GM12878 (cell line): ENCODE measurements around the gene COG4. TPM values are rescaled to one million over a fixed set of nuclear protein-coding genes. Genes with fewer than 3 reads are reported as not detected.
"Not testable (repeated sequence)": the region's sequence is repeated elsewhere in the genome, so short reads cannot be mapped to it uniquely, and the experiment has no call there.

Experiments
- ATAC-seq: fragments of 200-7000 bp; cut with Tn5 transposase; 3 replicates; pipeline ENCODE4 v1.9.1; 2020; ENCODE audit warnings: mild to moderate bottlenecking, moderate library complexity
- BruUV-seq: library from RNA; stranded (reverse); fragments of 400-500 nt; replicated peaks from 2 replicates; lab custom pipeline; 2021; lab: Mats Ljungman, UMichigan
- CTCF ChIA-PET: fragments of 300-600 bp; sonication (Branson Sonifier 250); formaldehyde crosslinking; extraction: SDS; loops from one replicate; lab custom pipeline; 2021; ENCODE audit warnings: inconsistent platforms; lab: Yijun Ruan, JAX
- POLR2A ChIA-PET: fragments of 350-600 bp; formaldehyde crosslinking; extraction: SDS; loops from one replicate; lab custom pipeline; 2021; ENCODE audit warnings: inconsistent platforms; lab: Charles Lee
- RAD21 ChIA-PET: fragments of 300-600 bp; sonication (Branson Sonifier 250); formaldehyde crosslinking; loops from one replicate; lab custom pipeline; 2023; ENCODE audit warnings: antibody characterized with exemption; ENCODE audit not compliant: unreplicated experiment; lab: Charles Lee
- SMC1A ChIA-PET: fragments of 300-600 bp; sonication (Branson Sonifier 250); formaldehyde crosslinking; loops from one replicate; lab custom pipeline; 2023; ENCODE audit not compliant: unreplicated experiment, uncharacterized antibody; lab: Charles Lee
- DNase-seq: peaks from one replicate; pipeline ENCODE4 v3.0.0-alpha.2; 2011; ENCODE audit warnings: low read depth, low spot score
- FAIRE-seq: peaks from 3 replicates; lab custom pipeline; 2011; peaks lifted over from hg19 to GRCh38; lab: Jason Lieb, UNC
- H2AFZ ChIP-seq: 2 replicates; pipeline ENCODE4 v1.6.0; 2011; ENCODE audit warnings: low read depth, low read length, control low read depth; ENCODE audit not compliant: control insufficient read depth
- H3K27ac ChIP-seq: 2 replicates; pipeline ENCODE4 v1.5.1; 2011; ENCODE audit warnings: control low read depth; ENCODE audit not compliant: control insufficient read depth, insufficient read depth
- H3K27me3 ChIP-seq, 2 experiments: replicated peaks in 1 of 2; 2 replicates each; pipeline versions ENCODE4 v1.6.0 to v1.6.1; 2011; ENCODE audit warnings: low read length in 1 of 2; ENCODE audit not compliant: control insufficient read depth in 2 of 2, insufficient read depth in 2 of 2
- H3K36me3 ChIP-seq, 2 experiments: 2 replicates each; pipeline ENCODE4 v1.5.1; 2011; ENCODE audit warnings: low read length in 1 of 2; ENCODE audit not compliant: control insufficient read depth in 2 of 2, insufficient read depth in 2 of 2
- H3K4me1 ChIP-seq: 2 replicates; pipeline ENCODE4 v1.6.1; 2011; ENCODE audit warnings: mild to moderate bottlenecking, low read length, moderate library complexity, mixed read lengths; ENCODE audit not compliant: control insufficient read depth, insufficient read depth
- H3K4me2 ChIP-seq: 2 replicates; pipeline ENCODE4 v1.6.0; 2011; ENCODE audit warnings: control low read depth; ENCODE audit not compliant: control insufficient read depth, insufficient read depth
- H3K4me3 ChIP-seq: fragments of 200-600 bp; sonication (generic); 2 replicates; pipeline ENCODE4 v1.5.1; 2016
- H3K79me2 ChIP-seq: 2 replicates; pipeline ENCODE4 v1.6.0; 2011; ENCODE audit warnings: low read length; ENCODE audit not compliant: control insufficient read depth, insufficient read depth
- H3K9ac ChIP-seq: 2 replicates; pipeline ENCODE4 v1.8.0; 2011; ENCODE audit warnings: low read length, control low read depth, mixed read lengths; ENCODE audit not compliant: control insufficient read depth, insufficient read depth
- H3K9me3 ChIP-seq: replicated peaks from 3 replicates; pipeline ENCODE4 v1.5.1; 2011; ENCODE audit warnings: mild to moderate bottlenecking, low read length; ENCODE audit not compliant: control insufficient read depth, insufficient read depth
- H4K20me1 ChIP-seq: 2 replicates; pipeline ENCODE4 v1.6.0; 2011; ENCODE audit not compliant: control insufficient read depth, insufficient read depth
- WGBS: methylation state at CpG from one replicate; pipeline ENCODE4 v1.1.6; 2016; ENCODE audit warnings: low lambda C conversion rate; ENCODE audit not compliant: insufficient replicate concordance, insufficient coverage; ENCODE audit errors: missing lambda C conversion rate; 5-methylcytosine and 5-hydroxymethylcytosine counted together
- in situ Hi-C: fragments of 300-500 bp; cut with MboI; formaldehyde crosslinking; loops from 9 replicates; pipeline ENCODE4 v1.14.3; 2018; ENCODE audit warnings: mixed read lengths
- intact Hi-C: fragments of 100-400 bp; cut with micrococcal nuclease; formaldehyde crosslinking; loops from one replicate; pipeline ENCODE4 v1.14.2; 2022; ENCODE audit not compliant: unreplicated experiment
- polyA plus RNA-seq, 11 experiments: library from polyadenylated mRNA; depleted of rRNA in 4 of 11; unstranded in 6 of 11; stranded (reverse) in 5 of 11; fragments of >200 nt; fragmentation: Nextera tagmentation in 4 of 11; fragmentation: Illumina TruSeq in 1 of 11; extraction: Ambion mirVana in 4 of 11; extraction: Trizol in 1 of 11; gene quantifications; 1 replicate in 1 of 11; 2 replicates in 10 of 11; pipeline versions ENCODE4 v1.2.1 to v1.2.3, GENCODE V29; 2011 to 2016; ENCODE audit warnings: inconsistent platforms in 2 of 11, missing spikeins in 2 of 11, low read depth in 1 of 11
- total RNA-seq, 4 experiments: library from RNA; depleted of rRNA in 3 of 4; stranded (reverse); fragments of >200 nt in 3 of 4; fragmentation: Illumina TruSeq in 1 of 4; extraction: Trizol in 1 of 4; gene quantifications; 2 replicates each; pipeline versions ENCODE4 v1.2.1 to v1.2.3, GENCODE V29; 2013 to 2021

The COG4 gene
- total and polyA plus RNA-seq, 10 of the 15 experiments (the other 5 are each of a cell fraction or from before 2014, with no cell fraction given) = 7.0 to 57.7 (median 33.0) TPM

- H3K9ac ChIP-seq, H3K36me3 ChIP-seq, RAD21 ChIA-PET, H3K4me3 ChIP-seq, ATAC-seq, FAIRE-seq, BruUV-seq, H2AFZ ChIP-seq, H3K4me2 ChIP-seq, H3K4me1 ChIP-seq, H3K27ac ChIP-seq, H4K20me1 ChIP-seq, DNase-seq, H3K27me3 ChIP-seq, in situ Hi-C loops, H3K9me3 ChIP-seq, intact Hi-C loops, H3K79me2 ChIP-seq: not testable (repeated sequence)
- SMC1A ChIA-PET = interaction anchor here (0.5 to 3.9 kb wide), 3 partner anchors 13 to 63 kb away, joined by 3 to 36 read pairs (median 4); partner anchors contain the start of gene ST3GAL2
- POLR2A ChIA-PET = interaction anchor here (0.6 to 1.5 kb wide), 2 partner anchors 9 to 94 kb away, joined by 3 read pairs; no protein-coding TSS in a partner anchor
- CTCF ChIA-PET = interaction anchor here (1.5 kb wide), 1 partner anchor 57 kb away, joined by 3 read pairs; no protein-coding TSS in a partner anchor
- 42% methylated on average over 23 of the region's 25 CpGs for WGBS
These were observed 72.4 kb downstream of the COG4 start for GRCh38 chr16:70451004-70451340.

- H3K79me2 ChIP-seq, H3K4me2 ChIP-seq, H2AFZ ChIP-seq, ATAC-seq, H3K4me1 ChIP-seq, H3K4me3 ChIP-seq, H3K27me3 ChIP-seq, H3K27ac ChIP-seq, RAD21 ChIA-PET, FAIRE-seq, BruUV-seq, in situ Hi-C loops, DNase-seq, H4K20me1 ChIP-seq, intact Hi-C loops, H3K9ac ChIP-seq, H3K36me3 ChIP-seq, H3K9me3 ChIP-seq: not testable (repeated sequence)
- 85% methylated on average over 37 of the region's 37 CpGs for WGBS
- ChIA-PET POLR2A (interaction anchor here (0.6 to 1.5 kb wide), 3 partner anchors 9 to 93 kb away, joined by 3 read pairs; no protein-coding TSS in a partner anchor), CTCF (interaction anchor here (1.0 to 1.5 kb wide), 2 partner anchors 57 to 80 kb away, joined by 3 read pairs; no protein-coding TSS in a partner anchor), SMC1A (interaction anchor here (0.9 kb wide), 1 partner anchor 11 kb away, joined by 3 read pairs; no protein-coding TSS in a partner anchor)
These were observed 73.0 kb downstream of the COG4 start for GRCh38 chr16:70450142-70451003.
